GM19397 (cell line): ENCODE data around the gene HOOK2.
"Not testable (repeated sequence)": the region's sequence is repeated elsewhere in the genome, so short reads cannot be mapped to it uniquely, and the experiment has no call there.

Experiments
- ATAC-seq: cut with Tn5 transposase; IDR thresholded peaks from one replicate; pipeline ENCODE4 v1.9.1; 2021; ENCODE audit warnings: mild to moderate bottlenecking, moderate library complexity; ENCODE audit not compliant: unreplicated experiment

Gene HOOK2

DNA sequence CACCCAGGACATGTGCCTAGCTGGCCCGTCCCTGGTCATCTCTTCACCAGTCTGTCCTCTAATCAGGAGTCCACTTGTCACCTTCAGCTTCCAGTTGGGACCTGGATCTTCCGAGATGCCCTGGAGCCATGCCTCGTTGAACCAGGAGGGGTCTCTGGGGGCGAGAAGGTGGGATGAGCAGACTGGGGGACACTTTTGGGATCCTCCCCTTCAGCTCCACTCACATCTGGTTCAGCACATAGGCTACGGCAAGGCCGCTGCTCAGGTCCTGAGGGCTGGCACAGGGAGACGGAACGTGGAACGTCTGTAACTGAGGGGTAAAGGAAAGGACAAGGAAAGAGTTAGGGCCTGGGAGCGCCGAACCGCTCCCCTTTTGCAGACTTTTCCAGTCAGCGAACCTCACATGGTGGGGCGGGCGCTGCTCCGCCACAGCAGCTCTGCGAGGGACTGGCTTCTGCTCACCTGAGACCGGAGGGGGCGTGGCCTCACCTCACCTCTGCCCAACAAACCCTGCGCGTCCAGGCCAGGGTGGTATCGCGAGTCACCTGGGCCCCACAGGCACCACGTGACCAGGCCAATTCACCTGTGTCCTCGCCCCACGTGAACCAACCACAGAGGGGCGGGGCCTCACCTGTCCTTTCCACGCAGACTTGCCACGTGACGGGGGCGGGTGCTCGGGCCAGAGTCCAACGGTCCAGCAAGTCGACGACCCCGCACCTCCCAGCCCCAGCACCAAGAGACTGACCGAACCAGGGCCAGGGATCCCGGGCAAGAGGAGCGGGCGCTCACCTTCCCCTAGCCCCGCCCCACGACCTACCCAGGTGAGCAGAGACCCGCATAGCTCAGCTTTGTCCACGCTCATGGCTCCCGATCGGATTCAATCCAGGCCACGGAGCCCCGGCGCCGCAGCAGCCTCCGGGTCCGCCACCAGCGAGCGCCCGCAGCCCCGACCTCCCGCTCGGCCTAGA, at the start of gene HOOK2:
Gene HOOK2, minus strand, starts transcription at position 965 of the 968 bp plus-strand sequence. Its CDS starts 103 bp downstream, at position 862.
- ATAC-seq: no peak

DNA sequence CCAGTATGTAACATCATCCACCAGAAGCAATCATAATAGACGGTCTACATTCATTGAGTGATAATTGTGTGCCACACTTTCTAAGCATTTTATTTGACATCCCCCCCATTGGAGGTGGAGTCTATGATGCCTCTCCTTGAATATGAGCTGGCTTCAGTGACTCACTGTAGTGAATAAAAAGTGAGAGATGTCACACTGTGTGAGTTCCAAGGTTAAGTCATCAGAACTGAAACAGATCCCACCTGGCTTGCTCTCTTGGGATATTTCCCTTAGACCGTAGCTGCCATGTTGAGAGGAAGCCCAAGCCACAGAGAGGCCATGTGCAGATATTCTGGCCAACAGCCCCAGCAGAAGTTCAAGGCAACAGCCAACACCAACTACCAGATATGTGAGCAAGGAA, 46.4 kb upstream of the HOOK2 start:
- ATAC-seq: no peak

- not testable (repeated sequence) for ATAC-seq
Observed at GRCh38 chr19:12817810-12818209, 42.5 kb upstream of the HOOK2 start.

DNA sequence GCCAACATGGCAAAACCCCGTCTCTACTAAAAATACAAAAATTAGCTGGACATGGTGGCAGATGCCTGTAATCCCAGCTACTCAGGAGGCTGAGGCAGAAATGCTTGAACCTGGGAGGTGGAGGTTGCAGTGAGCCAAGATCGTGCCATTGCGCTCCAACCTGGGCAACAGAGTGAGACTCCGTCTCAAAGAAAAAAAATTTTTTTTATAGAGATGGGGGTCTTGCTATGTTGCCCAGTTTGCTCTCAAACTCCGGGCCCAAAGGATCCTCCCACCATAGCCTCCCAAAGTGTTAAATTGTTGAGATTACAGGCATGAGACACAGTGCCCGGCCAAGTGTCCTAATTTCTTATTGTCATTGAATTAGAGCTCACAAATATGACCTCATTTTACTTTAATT, 41.8 kb upstream of the HOOK2 start:
- ATAC-seq: not testable (repeated sequence)

DNA sequence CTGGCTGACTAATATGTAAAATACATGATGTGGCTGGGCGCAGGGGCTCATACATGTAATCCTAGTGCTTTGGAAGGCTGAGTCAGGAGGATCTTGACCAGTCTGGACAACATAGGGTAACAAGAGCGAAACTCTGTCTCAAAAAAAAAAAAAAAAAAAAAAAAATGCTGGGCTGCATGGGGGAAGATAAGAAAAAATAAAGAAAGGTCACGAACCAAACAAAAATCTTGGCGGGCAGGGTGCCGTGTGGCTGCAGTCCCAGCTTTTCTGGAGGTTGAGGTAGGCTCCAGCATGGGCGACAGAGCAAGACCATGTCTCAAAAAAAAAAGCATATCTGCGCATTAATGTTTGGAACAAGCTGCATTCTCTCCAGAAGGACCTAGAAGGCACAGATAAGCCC, 39.7 kb upstream of the HOOK2 start:
- ATAC-seq: no peak

GRCh38 chr19:12806242-12807081, 31.1 kb upstream of the HOOK2 start, which contains the start of gene RNASEH2A:
Gene RNASEH2A, plus strand, starts transcription at chr19:12806584. Its CDS starts 90 bp downstream, at chr19:12806674.
- peak; percentile 64 for ATAC-seq

- no peak for ATAC-seq
Observed at GRCh38 chr19:12804051-12804450, 28.7 kb upstream of the HOOK2 start.

DNA sequence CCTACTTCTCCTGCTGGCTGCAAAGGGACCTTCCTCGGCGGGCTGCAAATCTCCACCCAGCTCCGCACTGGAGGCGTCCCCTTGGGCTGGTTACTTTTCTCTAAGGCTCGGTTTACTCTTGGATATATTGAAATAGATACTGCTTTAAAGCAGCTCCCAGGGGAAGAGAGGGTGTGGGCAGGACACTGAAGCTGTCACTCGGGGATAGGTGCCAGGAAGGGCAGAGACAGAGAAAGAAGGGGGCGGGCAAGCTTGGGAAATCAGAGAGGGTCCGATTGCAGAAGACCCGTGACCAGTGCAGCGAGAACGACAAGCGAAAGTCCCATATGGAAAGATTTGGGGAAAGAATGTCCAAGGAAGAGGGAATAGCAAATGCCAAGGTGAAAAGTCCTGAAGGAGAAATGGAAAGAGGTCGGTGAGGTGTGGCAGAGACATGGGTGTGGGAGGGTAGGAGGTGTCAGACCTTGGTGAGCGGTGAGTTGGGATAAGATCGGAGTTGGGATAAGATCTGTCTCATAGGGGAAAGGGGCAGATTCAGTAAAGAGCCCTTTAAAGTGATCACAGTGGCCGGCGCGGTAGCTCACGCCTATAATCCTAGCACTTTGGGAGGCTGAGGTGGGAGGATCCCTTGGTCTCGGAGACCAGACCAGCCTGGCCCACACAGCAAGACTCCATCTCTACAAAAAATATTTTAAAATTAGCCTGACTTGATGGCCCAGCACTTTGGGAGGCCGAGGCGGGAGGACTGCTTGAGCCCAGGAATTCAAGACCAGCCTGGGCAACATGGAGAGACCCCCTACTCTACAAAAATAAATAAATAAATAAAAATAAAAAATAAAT, 27.1 kb upstream of the HOOK2 start:
- ATAC-seq: no peak

GRCh38 chr19:12801466-12802266, 26.3 kb upstream of the HOOK2 start, which contains the start of the genes PRDX2 and THSD8:
Gene PRDX2, minus strand, starts transcription at chr19:12801800. Its CDS starts 539 bp downstream, at chr19:12801261.
Gene THSD8, plus strand, starts transcription at chr19:12802069. Its CDS starts 3 bp downstream, at chr19:12802072.
- ATAC-seq: peak; percentile 38

DNA sequence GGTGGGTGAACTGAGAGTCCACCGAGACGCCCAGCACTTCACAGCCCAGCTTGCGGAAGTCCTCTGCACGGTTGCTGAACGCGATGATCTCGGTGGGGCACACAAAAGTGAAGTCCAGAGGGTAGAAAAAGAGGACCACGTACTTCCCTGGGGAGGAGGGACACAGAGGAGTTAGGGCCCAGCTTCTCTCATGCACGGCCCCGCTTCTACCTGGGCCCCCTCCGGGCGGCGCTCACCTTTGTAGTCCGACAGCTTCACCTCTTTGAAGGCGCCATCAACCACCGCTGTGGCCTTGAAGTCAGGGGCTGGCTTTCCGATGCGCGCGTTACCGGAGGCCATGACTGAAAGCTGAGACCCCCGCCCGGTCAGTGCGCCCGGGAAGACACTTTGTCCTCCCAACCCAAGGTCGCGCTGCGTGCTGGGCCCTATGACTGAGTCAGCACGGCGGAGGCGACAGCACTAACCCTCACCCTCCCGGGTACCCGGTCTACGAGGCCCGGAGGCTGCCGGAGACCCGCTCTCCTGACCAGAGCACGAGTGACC, 25.6 kb upstream of the HOOK2 start:
- no peak for ATAC-seq

DNA sequence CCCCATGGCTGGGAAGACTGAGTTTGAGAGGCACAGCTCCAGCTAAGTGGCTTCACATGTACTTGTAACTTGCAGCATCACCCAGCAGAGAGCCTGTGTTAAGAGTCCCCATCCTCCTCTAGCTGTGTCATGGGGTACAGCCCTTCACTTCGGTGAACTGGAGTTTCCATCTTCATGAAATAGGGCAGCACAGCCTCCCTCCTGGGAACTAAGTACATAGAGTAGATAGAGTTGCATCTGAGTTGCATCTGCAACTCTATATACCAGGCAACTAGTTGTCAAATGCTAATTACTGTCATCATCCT, 25.1 kb upstream of the HOOK2 start:
- no peak for ATAC-seq

GRCh38 chr19:12799742-12800465, 24.6 kb upstream of the HOOK2 start:
- no peak for ATAC-seq

GRCh38 chr19:12797607-12798006, 22.3 kb upstream of the HOOK2 start:
- not testable (repeated sequence) for ATAC-seq

DNA sequence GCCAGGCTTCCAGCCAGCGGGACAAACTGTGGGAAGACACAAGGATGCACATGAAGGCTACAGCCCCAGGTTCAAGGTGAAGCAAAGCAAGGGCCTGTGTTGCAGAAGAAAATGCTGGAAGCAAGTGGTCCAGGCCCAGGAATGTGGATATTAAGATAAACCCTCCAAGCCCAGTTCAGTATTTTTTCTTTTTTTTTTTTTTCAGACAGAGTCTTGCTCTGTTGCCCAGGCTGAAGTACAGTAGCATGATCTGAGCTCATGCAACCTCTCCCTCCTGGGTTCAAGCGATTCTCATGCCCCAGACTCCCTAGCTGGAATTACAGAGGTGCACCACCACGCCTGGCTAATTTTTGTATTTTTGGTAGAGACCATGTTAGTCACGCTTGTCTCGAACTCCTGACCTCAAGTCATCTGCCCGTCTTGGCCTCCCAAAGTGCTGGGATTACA, 21.8 kb upstream of the HOOK2 start:
- no peak for ATAC-seq

GRCh38 chr19:12796146-12797071, 21.1 kb upstream of the HOOK2 start:
- ATAC-seq: no peak

DNA sequence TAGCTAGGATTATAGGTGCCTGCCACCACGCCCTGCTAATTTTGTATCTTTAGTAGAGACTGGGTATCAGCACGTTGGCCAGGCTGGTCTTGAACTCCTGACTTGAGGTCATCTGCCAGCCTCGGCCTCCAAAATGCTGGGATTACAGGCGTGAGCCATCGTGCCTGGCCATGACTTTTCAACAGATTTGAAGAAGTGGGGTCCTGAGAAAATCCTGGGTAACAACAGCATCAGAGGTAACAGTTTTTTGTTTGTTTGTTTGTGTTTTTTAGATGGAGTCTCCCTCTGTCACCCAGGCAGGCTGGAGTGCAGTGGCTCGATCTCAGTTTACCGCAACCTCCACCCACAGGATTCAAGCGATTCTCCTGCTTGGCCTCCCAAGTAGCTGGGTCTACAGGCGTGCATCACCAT, 19.6 kb upstream of the HOOK2 start:
- no peak for ATAC-seq

GRCh38 chr19:12794196-12794941, 19.0 kb upstream of the HOOK2 start:
- ATAC-seq: no peak
